Measurements from ENCODE around the gene PRRG2. TPM values are rescaled to one million over a fixed set of nuclear protein-coding genes. Genes with fewer than 3 reads are reported as not detected.

The PRRG2 gene
- total RNA-seq, 2 experiments from 2014 or later = 1.5 TPM

Other genes starting within 250 kb of the PRRG2 start
- gene CD37, start 245.9 kb upstream of the PRRG2 start, total RNA-seq = 100 to 1,000 TPM; 131 to 137 TPM
- gene TEAD2, start 218.9 kb upstream of the PRRG2 start, total RNA-seq = not detected
- not detected for gene DKKL1, start 217.4 kb upstream of the PRRG2 start, total RNA-seq
- under 1 TPM in 1 of 2 experiments, not detected in 1; 0.95 TPM for gene KASH5, start 193.1 kb upstream of the PRRG2 start, total RNA-seq
- gene PTH2, start 157.9 kb upstream of the PRRG2 start, total RNA-seq = not detected
- gene GFY, start 155.9 kb upstream of the PRRG2 start, total RNA-seq = not detected
- under 1 TPM in 1 of 2 experiments, not detected in 1; 0.23 TPM for gene SLC17A7, start 139.8 kb upstream of the PRRG2 start, total RNA-seq
- 100 to 1,000 TPM; 124 to 126 TPM for gene PIH1D1, start 129.5 kb upstream of the PRRG2 start, total RNA-seq
- 10 to 100 TPM; 24.6 to 24.8 TPM for gene ALDH16A1, start 128.1 kb upstream of the PRRG2 start, total RNA-seq
- gene FLT3LG, start 107.1 kb upstream of the PRRG2 start, total RNA-seq = 10 to 100 TPM; 57.7 to 61.2 TPM
- 1,000 to 10,000 TPM; 4,285 to 4,329 TPM for gene RPL13A, start 93.7 kb upstream of the PRRG2 start, total RNA-seq
- 1,000 to 10,000 TPM; 3,251 to 3,427 TPM for gene RPS11, start 84.9 kb upstream of the PRRG2 start, total RNA-seq
- gene FCGRT, start 68.7 kb upstream of the PRRG2 start, total RNA-seq = 10 to 100 TPM; 13.1 to 13.6 TPM
- gene RCN3, start 53.3 kb upstream of the PRRG2 start, total RNA-seq = 1 to 10 TPM; 4.2 to 5.9 TPM
- 10 to 100 TPM; 75.6 to 79.4 TPM for gene NOSIP, start 760 bp upstream of the PRRG2 start, total RNA-seq
- 10 to 100 TPM; 16.0 to 17.8 TPM for gene PRR12, start 9.9 kb downstream of the PRRG2 start, total RNA-seq
- gene RRAS, start 58.8 kb downstream of the PRRG2 start, total RNA-seq = 1 to 10 TPM; 6.3 to 7.1 TPM
- 10 to 100 TPM; 54.5 to 57.2 TPM for gene SCAF1, start 60.9 kb downstream of the PRRG2 start, total RNA-seq
- gene IRF3, start 84.5 kb downstream of the PRRG2 start, total RNA-seq = 100 to 1,000 TPM in 1 of 2 experiments, 10 to 100 TPM in 1; 90.8 to 108 TPM
- gene BCL2L12, start 84.6 kb downstream of the PRRG2 start, total RNA-seq = 10 to 100 TPM; 63.4 to 64.6 TPM
- 100 to 1,000 TPM; 419 to 437 TPM for gene PRMT1, start 96.0 kb downstream of the PRRG2 start, total RNA-seq
- 1 to 10 TPM; 5.2 to 6.2 TPM for gene ADM5, start 108.3 kb downstream of the PRRG2 start, total RNA-seq
- gene CPT1C, start 109.8 kb downstream of the PRRG2 start, total RNA-seq = 1 to 10 TPM in 1 of 2 experiments, under 1 TPM in 1; 0.69 to 1.0 TPM
- gene TSKS, start 182.0 kb downstream of the PRRG2 start, total RNA-seq = under 1 TPM; 0.50 to 0.81 TPM
- gene AP2A1, start 185.7 kb downstream of the PRRG2 start, total RNA-seq = 10 to 100 TPM; 83.4 to 84.5 TPM
- 10 to 100 TPM; 23.5 to 24.1 TPM for gene FUZ, start 232.0 kb downstream of the PRRG2 start, total RNA-seq
- gene MED25, start 237.0 kb downstream of the PRRG2 start, total RNA-seq = 10 to 100 TPM; 35.7 to 38.7 TPM

All from activated CD8-positive, alpha-beta T cell treated with anti-CD3 and anti-CD28 coated beads for 36 hours (primary cell).